HCT116 (cell line): ENCODE results near the gene SLC35F3. TPM values are rescaled to one million over a fixed set of nuclear protein-coding genes. Genes with fewer than 3 reads are reported as not detected.

Source experiments
- ATAC-seq: fragments of 200-7000 bp; cut with Tn5 transposase; 2 replicates; pipeline ENCODE4 v1.9.1; 2020; ENCODE audit warnings: mild to moderate bottlenecking, moderate library complexity
- BruUV-seq: library from RNA; stranded (reverse); fragments of 400-500 nt; replicated peaks from 2 replicates; lab custom pipeline; 2021; lab: Mats Ljungman, UMichigan
- CTCF ChIA-PET: fragments of 300-600 bp; sonication (Branson Sonifier 250); formaldehyde crosslinking; loops from one replicate; lab custom pipeline; 2021; ENCODE audit warnings: antibody characterized with exemption; lab: Charles Lee
- POLR2A ChIA-PET: fragments of 300-600, 350-600 bp; sonication (Branson Sonifier 250); formaldehyde crosslinking; loops from one replicate; lab custom pipeline; 2021; ENCODE audit warnings: antibody characterized with exemption; lab: Charles Lee
- RAD21 ChIA-PET, 2 experiments: fragments of 300-600 bp; sonication (Branson Sonifier 250); formaldehyde crosslinking; loops; one replicate each; lab custom pipeline; 2023; ENCODE audit warnings: low total read pairs in 2 of 2; ENCODE audit not compliant: uncharacterized antibody in 2 of 2, unreplicated experiment in 2 of 2, low non-redundant PET in 1 of 2; lab: Charles Lee
- DNase-seq: peaks from one replicate; pipeline ENCODE4 v3.0.0-alpha.2; 2010; ENCODE audit warnings: low read depth, low spot score
- H2AFZ ChIP-seq: fragments of 200-600 bp; shearing (Covaris generic), sonication (generic); 2 replicates; pipeline ENCODE4 v1.6.1; 2017; ENCODE audit warnings: low read depth, mixed run types, mixed read lengths, antibody characterized with exemption, low read length; ENCODE audit not compliant: poor library complexity, severe bottlenecking
- H3K27ac ChIP-seq: 2 replicates; pipeline ENCODE4 v1.5.1; 2012; ENCODE audit warnings: low read depth, low read length
- H3K27me3 ChIP-seq: fragments of 200-600 bp; sonication (generic); 2 replicates; pipeline ENCODE4 v1.6.1; 2016; ENCODE audit warnings: mixed run types, low read length, mixed read lengths; ENCODE audit not compliant: insufficient read depth
- H3K36me3 ChIP-seq, 2 experiments: fragments of 200-500 bp in 1 of 2; fragments of 200-600 bp in 1 of 2; sonication (Bioruptor generic) in 1 of 2; sonication (generic) in 1 of 2; 2 replicates each; pipeline versions ENCODE4 v1.5.1 to v1.6.1; 2014 to 2016; ENCODE audit warnings: low read length in 2 of 2, inconsistent platforms in 1 of 2, mixed read lengths in 1 of 2, mixed run types in 1 of 2; ENCODE audit not compliant: insufficient read depth in 2 of 2, control insufficient read depth in 1 of 2
- H3K4me1 ChIP-seq, 2 experiments: fragments of 200-600 bp in 1 of 2; sonication (generic) in 1 of 2; 2 replicates each; pipeline versions ENCODE4 v1.5.1 to v1.6.1; 2012 to 2017; ENCODE audit warnings: low read length in 2 of 2, inconsistent platforms in 1 of 2, mild to moderate bottlenecking in 1 of 2, mixed read lengths in 1 of 2, mixed run types in 1 of 2, moderate library complexity in 1 of 2; ENCODE audit not compliant: insufficient read depth in 2 of 2, control insufficient read depth in 1 of 2
- H3K4me2 ChIP-seq: fragments of 200-600 bp; sonication (generic); 2 replicates; pipeline ENCODE4 v1.6.1; 2017; ENCODE audit warnings: mixed run types, low read length, mixed read lengths
- H3K4me3 ChIP-seq, 2 experiments: fragments of 200-600 bp in 1 of 2; sonication (generic) in 1 of 2; replicated peaks in 1 of 2; 2 replicates each; pipeline ENCODE4 v1.5.1; 2011 to 2016; ENCODE audit warnings: low read length in 2 of 2, control low read depth in 1 of 2, low read depth in 1 of 2, mild to moderate bottlenecking in 1 of 2, mixed read lengths in 1 of 2, mixed run types in 1 of 2
- H3K79me2 ChIP-seq: fragments of 200-600 bp; sonication (generic); 2 replicates; pipeline ENCODE4 v1.6.1; 2017; ENCODE audit warnings: mild to moderate bottlenecking, mixed run types, low read length, moderate library complexity, mixed read lengths; ENCODE audit not compliant: insufficient read depth
- H3K9ac ChIP-seq: fragments of 200-600 bp; sonication (generic); 2 replicates; pipeline ENCODE4 v1.6.1; 2016; ENCODE audit warnings: low read length, mixed read lengths
- H3K9me2 ChIP-seq: fragments of 200-600 bp; sonication (generic), shearing (Covaris generic); 2 replicates; pipeline ENCODE4 v1.6.1; 2017; ENCODE audit warnings: mixed run types, mild to moderate bottlenecking, moderate library complexity; ENCODE audit not compliant: insufficient read depth
- H3K9me3 ChIP-seq, 2 experiments: fragments of 200-500 bp in 1 of 2; fragments of 200-600 bp in 1 of 2; sonication (Bioruptor generic) in 1 of 2; sonication (generic) in 1 of 2; 2 replicates each; pipeline ENCODE4 v1.6.1; 2014 to 2017; ENCODE audit warnings: low read length in 2 of 2, mixed read lengths in 2 of 2, inconsistent platforms in 1 of 2, low read depth in 1 of 2, mild to moderate bottlenecking in 1 of 2, mixed run types in 1 of 2, moderate library complexity in 1 of 2; ENCODE audit not compliant: control insufficient read depth in 1 of 2, insufficient read depth in 1 of 2
- H4K20me1 ChIP-seq: fragments of 200-600 bp; sonication (generic), shearing (Covaris generic); 2 replicates; pipeline ENCODE4 v1.6.1; 2017; ENCODE audit warnings: mixed run types, mild to moderate bottlenecking, moderate library complexity; ENCODE audit not compliant: insufficient read depth
- CBX3 ChIP-seq: IDR thresholded peaks from 2 replicates; pipeline ENCODE4 v1.6.1; 2012; ENCODE audit warnings: low read depth
- CTCF ChIP-seq, 3 experiments: fragments of 200-600 bp in 1 of 3; sonication (generic) in 1 of 3; IDR thresholded peaks in 2 of 3; conservative IDR thresholded peaks in 1 of 3; 2 replicates each; pipeline ENCODE4 v1.5.1; 2012 to 2017; ENCODE audit warnings: low read depth in 2 of 3, low read length in 2 of 3, antibody characterized with exemption in 1 of 3, borderline replicate concordance in 1 of 3, control low read depth in 1 of 3, mild to moderate bottlenecking in 1 of 3, mixed read lengths in 1 of 3, mixed run types in 1 of 3, moderate library complexity in 1 of 3; ENCODE audit not compliant: insufficient read depth in 1 of 3
- SP1 ChIP-seq: IDR thresholded peaks from 2 replicates; pipeline ENCODE4 v1.6.1; 2012; ENCODE audit warnings: low read depth
- SRF ChIP-seq: IDR thresholded peaks from 2 replicates; pipeline ENCODE4 v1.6.1; 2012; ENCODE audit warnings: low read depth
- intact Hi-C: fragments of 100-400 bp; cut with micrococcal nuclease; formaldehyde crosslinking; loops from 2 replicates; pipeline ENCODE4 v1.10.0; 2022
- total RNA-seq: library from RNA; stranded (reverse); gene quantifications from one replicate; pipeline ENCODE4 v1.2.1, GENCODE V29; 2021; ENCODE audit not compliant: unreplicated experiment

The SLC35F3 gene
- total RNA-seq, 1 experiment from 2014 or later = 6.4 TPM

- POLR2A ChIA-PET = no interaction called here
- H3K4me3 ChIP-seq = no peak overlapping the region
- no peaks in the 10 kb centered on the region for H3K9me2 ChIP-seq
- CTCF ChIA-PET = no interaction called here
- H3K9me3 ChIP-seq = no peaks in the 10 kb centered on the region
- no peaks in the 10 kb centered on the region for H3K27me3 ChIP-seq
- RAD21 ChIA-PET = no interaction called here
- DNase-seq = no peak
- intact Hi-C loops = no loop called here
- H3K9ac ChIP-seq = no peak overlapping the region
- no peak for ATAC-seq
- H3K79me2 ChIP-seq = no peaks in the 10 kb centered on the region
- no peaks in the 10 kb centered on the region for H3K36me3 ChIP-seq
- H4K20me1 ChIP-seq = no peaks in the 10 kb centered on the region; the same call in 1 of the 2 replicates
- H3K4me2 ChIP-seq = no peak overlapping the region
- TF ChIP-seq SP1 (no peak), SRF (no peak)
- no peak overlapping the region for H2AFZ ChIP-seq
- H3K27ac ChIP-seq = no peak overlapping the region
- H3K4me1 ChIP-seq = no peaks in the 10 kb centered on the region
- no TSS peak for BruUV-seq
Measured at GRCh38 chr1:234229581-234230387, 325.3 kb downstream of the SLC35F3 start.

- intact Hi-C loops = no loop called here
- DNase-seq (no peak), ATAC-seq (no peak)
- Histone ChIP-seq H3K27ac (no peak overlapping the region), H2AFZ (no peak overlapping the region), H3K4me2 (no peak overlapping the region), H3K36me3 (no peaks in the 10 kb centered on the region), H3K9ac (no peak overlapping the region), H3K9me3 (no peaks in the 10 kb centered on the region), H3K27me3 (no peaks in the 10 kb centered on the region), H3K9me2 (no peaks in the 10 kb centered on the region), H4K20me1 (no peaks in the 10 kb centered on the region; the same call in 1 of the 2 replicates), H3K4me1 (no peaks in the 10 kb centered on the region), H3K79me2 (no peaks in the 10 kb centered on the region), H3K4me3 (no peak overlapping the region)
- CTCF ChIA-PET = no interaction called here
- RAD21 ChIA-PET = no interaction called here
- no peak for TF ChIP-seq CBX3
- TF ChIP-seq CTCF (IDR thresholded peaks at IDR 0.05 in 2 of 3, conservative IDR thresholded peaks at IDR 0.05 in 1 of 3; ENCODE audit: borderline replicate concordance in 1 of 3, insufficient read depth in 1 of 3, low read depth in 2 of 3, low read length in 2 of 3) = no peak
- POLR2A ChIA-PET = no interaction called here
- BruUV-seq = no TSS peak
Measured at GRCh38 chr1:234230414-234230862, 326.0 kb downstream of the SLC35F3 start.
